Measurements from ENCODE around the gene MAST4. TPM values are rescaled to one million over a fixed set of nuclear protein-coding genes. Genes with fewer than 3 reads are reported as not detected.

MAST4 gene
- total and polyA plus RNA-seq, 2 of the 13 experiments (the other 11 are each of a cell fraction or from before 2014, with no cell fraction given), result 3.4 to 3.7 TPM

DNA sequence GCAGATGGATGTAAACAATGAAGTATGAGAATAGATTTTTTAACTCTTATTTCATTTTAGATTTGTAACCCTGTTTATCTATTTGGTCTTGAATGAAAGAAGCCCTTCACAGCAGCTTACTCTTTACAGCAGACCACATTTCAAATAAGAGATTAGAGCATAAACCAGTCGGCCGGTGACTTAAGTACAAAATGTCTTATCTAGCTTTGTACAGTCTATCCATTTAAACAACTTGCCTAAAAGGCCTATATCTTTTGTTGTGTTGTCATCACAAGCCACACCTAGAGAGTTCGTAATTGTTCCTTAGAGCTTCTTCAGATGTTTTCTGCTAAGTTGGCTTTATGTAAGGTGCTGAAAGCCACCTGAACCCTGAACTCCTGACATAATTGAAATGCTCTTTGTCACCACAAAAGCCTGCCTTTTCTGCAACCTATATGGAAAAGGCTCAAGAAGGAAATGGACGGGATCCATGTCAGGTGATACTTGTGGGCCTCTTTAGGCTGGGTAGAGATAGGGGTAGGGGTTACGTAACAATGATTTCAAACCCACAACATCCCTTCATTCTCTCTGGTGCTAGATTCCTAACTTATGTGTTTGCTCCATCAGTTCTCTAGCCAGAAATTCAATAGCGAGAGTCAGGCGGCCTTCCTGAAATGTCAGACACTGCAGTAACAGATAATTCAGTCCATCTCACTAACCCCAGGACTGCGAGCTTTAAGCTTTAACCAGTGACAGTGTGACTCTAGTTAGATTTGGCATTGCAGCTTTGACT lies 437.9 kb downstream of the MAST4 start (continued):
- peak; percentile 51; the same call in 1 of the 2 replicates for TF ChIP-seq CEBPB (IDR thresholded peaks at IDR 0.05; ENCODE audit: borderline replicate concordance, low read depth, low read length)
- no peak for TF ChIP-seq ZNF629 (CRISPR knock-in tag; conservative IDR thresholded peaks at IDR 0.05)
- TF ChIP-seq ZNF317 (CRISPR knock-in tag; IDR thresholded peaks at IDR 0.05), result peak; percentile 93

- WGBS (ENCODE audit: low lambda C conversion rate), result 95% methylated on average over 4 of the region's 4 CpGs
- TF ChIP-seq MAFK (conservative IDR thresholded peaks at IDR 0.05 in 1 of 2, IDR thresholded peaks at IDR 0.05 in 1 of 2; ENCODE audit: low read length in 2 of 2) (peak; percentile 60 to 70), HES4 (CRISPR knock-in tag; IDR thresholded peaks at IDR 0.05; ENCODE audit: borderline replicate concordance) (no peak), MAFF (IDR thresholded peaks at IDR 0.05; ENCODE audit: low read depth, low read length) (peak; percentile 67)
- intact Hi-C loops (cut with micrococcal nuclease; ENCODE audit: unreplicated experiment), result no loop called here
- no peak for ATAC-seq
- Histone ChIP-seq H3K36me3 (replicated peaks in 1 of 2; ENCODE audit: control insufficient read depth in 1 of 2, insufficient read depth in 2 of 2, low read length in 2 of 2) (no peaks in the 10 kb centered on the region), H3K9ac (ENCODE audit: insufficient read depth, low read depth, low read length) (no peak overlapping the region), H3K4me1 (ENCODE audit: insufficient read depth, low read length) (peaks cover 25% of the 10 kb centered on the region), H3K4me2 (ENCODE audit: low read depth, low read length) (no peak overlapping the region), H3K4me3 (replicated peaks in 1 of 3; ENCODE audit: insufficient read depth in 1 of 3, low read depth in 2 of 3, low read length in 3 of 3) (no peak overlapping the region), H3K27me3 (ENCODE audit: control insufficient read depth in 1 of 2, insufficient read depth in 2 of 2, low read length in 2 of 2) (no peaks in the 10 kb centered on the region), H3K27ac (ENCODE audit: extremely low read length, insufficient read depth, low read length) (no peak overlapping the region), H3K79me2 (ENCODE audit: insufficient read depth, low read length) (no peaks in the 10 kb centered on the region), H2AFZ (ENCODE audit: low read length) (no peak overlapping the region), H3K9me3 (ENCODE audit: low read length) (no peaks in the 10 kb centered on the region), H4K20me1 (ENCODE audit: insufficient read depth, low read length) (no peaks in the 10 kb centered on the region)
- no peak for FAIRE-seq
- CTCF ChIA-PET (ENCODE audit: low intra/inter-chr PET ratio, low total read pairs), result no interaction called here
- BruUV-seq (replicated peaks), result no TSS peak
- DNase-seq (ENCODE audit: low spot score), result no peak
- in situ Hi-C loops (cut with HindIII; ENCODE audit: extremely low pct_ligation_motif_present, low pct_unique_long_range_greater_than_20kb), result no loop called here
- POLR2A ChIA-PET, result no interaction called here
Observed at GRCh38 chr5:67035098-67035740, 439.0 kb downstream of the MAST4 start.

Data from HepG2 (cell line).